Upper lobe of right lung (tissue), 1 donor: Measurements from ENCODE around the gene SCN1B. TPM values are rescaled to one million over a fixed set of nuclear protein-coding genes. Genes with fewer than 3 reads are reported as not detected.

ENCODE experiments used
- ATAC-seq: fragments of 200-7000 bp; cut with Tn5 transposase; one replicate; pipeline ENCODE4 v1.9.1; 2020; ENCODE audit warnings: mild to moderate bottlenecking, moderate library complexity
- DNase-seq: peaks from one replicate; pipeline ENCODE4 v3.0.0-alpha.2; 2020
- H3K27ac ChIP-seq: fragments of 200-600 bp; one replicate; pipeline ENCODE4 v1.8.0; 2022
- H3K27me3 ChIP-seq: fragments of 200-600 bp; one replicate; pipeline ENCODE4 v1.8.0; 2022; ENCODE audit warnings: mild to moderate bottlenecking
- H3K36me3 ChIP-seq: fragments of 200-600 bp; one replicate; pipeline ENCODE4 v1.8.0; 2022
- H3K4me1 ChIP-seq: fragments of 200-600 bp; one replicate; pipeline ENCODE4 v1.8.0; 2022
- H3K4me3 ChIP-seq: fragments of 200-600 bp; one replicate; pipeline ENCODE4 v1.8.0; 2022; ENCODE audit warnings: mild to moderate bottlenecking
- H3K9me3 ChIP-seq: fragments of 200-600 bp; one replicate; pipeline ENCODE4 v1.8.0; 2022
- intact Hi-C: fragments of 100-400 bp; cut with DNase I; formaldehyde crosslinking; loops from one replicate; pipeline ENCODE4 v1.11.0; 2022
- total RNA-seq: library from RNA; stranded (reverse); fragmentation: NEBNext Ultra II Directional; extraction: Animal tissue kit (Norgen Biotek cat#: 25700); gene quantifications from one replicate; pipeline ENCODE4 v1.2.1, GENCODE V29; 2021
- TF ChIP-seq, protein P1 (sequence below): fragments of 200-600 bp; IDR thresholded peaks from one replicate; pipeline ENCODE4 v1.8.0; 2022; ENCODE audit warnings: antibody characterized with exemption
- donor health status: DM: no; HTN: yes; CAD: no; lungs with severe emphysema.

Gene SCN1B
- total RNA-seq, 1 donor from 2014 or later, result 8.7 TPM

- H3K36me3 ChIP-seq, result no peaks in the 10 kb centered on the region
- peaks cover 61% of the 10 kb centered on the region for H3K4me1 ChIP-seq
- intact Hi-C loops, result no loop called here
- ATAC-seq (peak; percentile 86), DNase-seq (peak; percentile 95)
- H3K4me3 ChIP-seq, result peak within 1 kb of the TSS; percentile 87
- TF ChIP-seq, protein P1, sequence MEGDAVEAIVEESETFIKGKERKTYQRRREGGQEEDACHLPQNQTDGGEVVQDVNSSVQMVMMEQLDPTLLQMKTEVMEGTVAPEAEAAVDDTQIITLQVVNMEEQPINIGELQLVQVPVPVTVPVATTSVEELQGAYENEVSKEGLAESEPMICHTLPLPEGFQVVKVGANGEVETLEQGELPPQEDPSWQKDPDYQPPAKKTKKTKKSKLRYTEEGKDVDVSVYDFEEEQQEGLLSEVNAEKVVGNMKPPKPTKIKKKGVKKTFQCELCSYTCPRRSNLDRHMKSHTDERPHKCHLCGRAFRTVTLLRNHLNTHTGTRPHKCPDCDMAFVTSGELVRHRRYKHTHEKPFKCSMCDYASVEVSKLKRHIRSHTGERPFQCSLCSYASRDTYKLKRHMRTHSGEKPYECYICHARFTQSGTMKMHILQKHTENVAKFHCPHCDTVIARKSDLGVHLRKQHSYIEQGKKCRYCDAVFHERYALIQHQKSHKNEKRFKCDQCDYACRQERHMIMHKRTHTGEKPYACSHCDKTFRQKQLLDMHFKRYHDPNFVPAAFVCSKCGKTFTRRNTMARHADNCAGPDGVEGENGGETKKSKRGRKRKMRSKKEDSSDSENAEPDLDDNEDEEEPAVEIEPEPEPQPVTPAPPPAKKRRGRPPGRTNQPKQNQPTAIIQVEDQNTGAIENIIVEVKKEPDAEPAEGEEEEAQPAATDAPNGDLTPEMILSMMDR, result no peak
- peak within 1 kb of the TSS; percentile 99 for H3K27ac ChIP-seq
- H3K27me3 ChIP-seq, result no peaks in the 10 kb centered on the region
- no peaks in the 10 kb centered on the region for H3K9me3 ChIP-seq
These were observed 30.6 kb upstream of the SCN1B start, which contains the start of gene GRAMD1A for GRCh38 chr19:34999498-35000337. TSS of gene GRAMD1A (plus strand) at chr19:35000323. CDS start at chr19:35000479, 156 bp downstream.

DNA sequence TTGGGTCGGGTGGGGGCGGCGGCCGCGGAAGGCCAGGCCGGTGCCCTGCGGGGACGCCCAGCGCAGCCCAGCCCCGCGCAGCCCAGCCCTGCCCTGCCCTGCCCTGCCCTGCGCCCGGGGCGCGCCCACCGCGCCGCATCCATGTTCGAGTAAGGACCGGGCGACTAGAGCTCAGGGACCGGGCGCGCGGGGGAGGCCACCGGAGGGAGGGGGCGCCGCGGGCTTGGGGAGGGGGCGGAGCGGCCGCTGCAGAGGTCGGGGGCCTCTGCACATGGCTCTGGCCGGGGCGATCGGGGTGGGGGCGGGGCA, 30.0 kb upstream of the SCN1B start:
- peaks cover 61% of the 10 kb centered on the region for H3K4me1 ChIP-seq
- intact Hi-C loops, result no loop called here
- no peak for DNase-seq
- H3K9me3 ChIP-seq, result no peaks in the 10 kb centered on the region
- TF ChIP-seq, protein P1, result no peak
- no peak for ATAC-seq
- peak overlapping the region; percentile 87 for H3K4me3 ChIP-seq
- peaks cover under 1% of the 10 kb centered on the region for H3K36me3 ChIP-seq
- H3K27ac ChIP-seq, result peak overlapping the region; percentile 99
- no peaks in the 10 kb centered on the region for H3K27me3 ChIP-seq

DNA sequence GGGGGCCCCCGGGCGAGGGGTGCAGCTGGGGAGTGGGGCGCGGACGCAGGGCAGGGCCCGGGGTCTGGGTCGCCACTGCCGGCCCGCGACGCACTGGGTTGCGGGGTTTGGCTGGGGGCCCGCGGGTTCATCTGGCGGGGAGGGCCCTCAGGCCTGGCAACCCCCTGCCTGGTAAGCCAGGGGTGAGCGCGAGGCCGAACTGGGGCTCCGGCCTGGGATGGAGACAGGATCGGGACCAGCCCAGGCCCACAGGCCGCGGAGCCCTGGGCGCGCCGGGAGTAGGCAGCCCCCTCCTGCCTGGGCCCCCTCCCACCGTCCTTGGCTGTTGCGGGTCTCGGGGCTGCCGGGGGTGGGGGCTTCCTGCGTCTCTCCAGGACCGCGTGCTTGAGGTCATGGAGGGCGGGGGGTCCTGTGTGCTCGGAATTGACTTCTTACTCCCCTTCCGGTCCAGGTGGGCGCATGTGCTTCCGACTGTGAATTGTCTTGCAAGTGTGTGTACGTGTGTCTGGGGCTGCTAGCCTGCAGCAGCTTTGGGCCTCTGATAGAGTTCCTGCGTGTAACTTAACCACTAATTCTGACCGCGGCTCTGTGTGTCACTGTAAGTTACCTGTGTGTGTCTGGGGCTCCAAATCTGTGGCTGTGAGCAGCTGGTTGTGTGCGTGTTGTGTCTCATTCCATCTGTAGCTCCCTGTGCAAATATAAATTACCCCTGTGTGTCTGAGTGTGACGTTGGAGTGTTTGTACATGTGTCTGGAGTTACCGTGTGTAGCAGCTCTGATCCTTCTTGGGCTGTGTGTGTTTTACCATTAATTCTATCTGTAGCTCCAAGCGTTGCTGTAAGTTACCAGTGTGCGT, 29.4 kb upstream of the SCN1B start:
- no peak for DNase-seq
- Histone ChIP-seq H3K4me1 (peaks cover 64% of the 10 kb centered on the region), H3K9me3 (no peaks in the 10 kb centered on the region), H3K4me3 (peak overlapping the region; percentile 87), H3K27me3 (no peaks in the 10 kb centered on the region), H3K36me3 (peaks cover 6% of the 10 kb centered on the region), H3K27ac (peak overlapping the region; percentile 99)
- intact Hi-C loops, result no loop called here
- peak; percentile 1 for ATAC-seq
- TF ChIP-seq, protein P1, result no peak

- no peaks in the 10 kb centered on the region for H3K9me3 ChIP-seq
- peak overlapping the region; percentile 99 for H3K27ac ChIP-seq
- H3K4me3 ChIP-seq, result peak overlapping the region; percentile 87
- ATAC-seq (no peak), DNase-seq (no peak)
- no peaks in the 10 kb centered on the region for H3K27me3 ChIP-seq
- TF ChIP-seq, protein P1, result no peak
- H3K4me1 ChIP-seq, result peaks cover 67% of the 10 kb centered on the region
- H3K36me3 ChIP-seq, result peaks cover 10% of the 10 kb centered on the region
- intact Hi-C loops, result no loop called here
These were observed 28.2 kb upstream of the SCN1B start for GRCh38 chr19:35002037-35002535.

DNA sequence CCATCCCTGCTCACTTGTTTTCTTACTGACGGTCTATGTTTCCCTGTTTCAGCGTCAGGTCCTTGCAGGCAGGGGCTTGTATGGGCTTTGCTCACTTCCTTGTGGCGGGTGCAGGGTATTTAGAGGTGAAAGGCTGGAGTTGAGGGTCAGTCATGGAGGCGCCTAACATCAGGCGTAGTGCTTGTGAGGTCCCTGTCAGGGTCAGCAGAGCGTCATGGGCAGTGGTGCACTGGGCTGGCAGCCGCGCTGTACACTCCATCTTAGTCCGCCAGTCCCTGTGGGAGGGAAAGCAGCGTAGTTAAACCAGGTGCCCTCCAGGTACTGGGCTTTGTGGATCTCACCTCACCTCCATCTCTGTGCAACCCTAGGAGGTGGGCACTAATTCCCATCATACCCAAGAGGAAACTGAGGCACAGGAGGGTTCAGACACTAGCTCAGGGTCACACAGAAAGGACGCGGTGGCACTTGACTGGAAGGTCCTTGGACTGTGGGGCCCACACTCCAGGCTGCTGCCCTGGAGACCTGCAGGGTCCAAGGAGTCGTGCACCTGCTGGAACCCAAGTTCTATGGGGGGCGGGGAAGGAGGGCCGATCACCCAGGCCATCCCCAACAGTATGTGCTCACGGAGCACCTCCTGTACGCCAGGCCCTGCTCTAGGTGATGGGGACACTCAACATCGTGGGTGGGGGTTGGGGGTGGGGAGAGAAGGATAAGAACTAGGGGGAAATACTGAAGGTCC, 25.6 kb upstream of the SCN1B start:
- peaks cover 67% of the 10 kb centered on the region for H3K4me1 ChIP-seq
- intact Hi-C loops, result no loop called here
- TF ChIP-seq, protein P1, result no peak
- ATAC-seq, result no peak
- DNase-seq, result no peak
- H3K9me3 ChIP-seq, result no peaks in the 10 kb centered on the region
- H3K36me3 ChIP-seq, result peaks cover 18% of the 10 kb centered on the region
- peak overlapping the region; percentile 85 for H3K27ac ChIP-seq
- no peak overlapping the region for H3K4me3 ChIP-seq
- H3K27me3 ChIP-seq, result no peaks in the 10 kb centered on the region
